HG02852 (cell line): Measurements from ENCODE around the gene TBC1D2.

Experiments
- ATAC-seq: cut with Tn5 transposase; IDR thresholded peaks from one replicate; pipeline ENCODE4 v1.9.1; 2021; ENCODE audit warnings: mild to moderate bottlenecking, moderate library complexity; ENCODE audit not compliant: unreplicated experiment

Gene TBC1D2

GRCh38 chr9:98172604-98173003 is 82.8 kb downstream of the TBC1D2 start:
- no peak for ATAC-seq

GRCh38 chr9:98171176-98171925 is 84.1 kb downstream of the TBC1D2 start:
- no peak for ATAC-seq

- peak; percentile 100 for ATAC-seq
Observed at GRCh38 chr9:98168941-98169488, 86.4 kb downstream of the TBC1D2 start.

GRCh38 chr9:98168153-98168780 is 87.2 kb downstream of the TBC1D2 start:
- no peak for ATAC-seq

- no peak for ATAC-seq
Observed at GRCh38 chr9:98164912-98165311, 90.5 kb downstream of the TBC1D2 start.

GRCh38 chr9:98162613-98163012 is 92.8 kb downstream of the TBC1D2 start:
- ATAC-seq = no peak

- no peak for ATAC-seq
Observed at GRCh38 chr9:98161851-98162250, 93.6 kb downstream of the TBC1D2 start.

GRCh38 chr9:98159790-98160189 is 95.7 kb downstream of the TBC1D2 start:
- ATAC-seq = no peak

GRCh38 chr9:98159301-98159700 is 96.1 kb downstream of the TBC1D2 start:
- ATAC-seq = no peak

GRCh38 chr9:98158071-98158831 is 97.2 kb downstream of the TBC1D2 start:
- no peak for ATAC-seq

- no peak for ATAC-seq
Observed at GRCh38 chr9:98157372-98157771, 98.1 kb downstream of the TBC1D2 start.

- no peak for ATAC-seq
Observed at GRCh38 chr9:98154678-98155077, 100.8 kb downstream of the TBC1D2 start.

- no peak for ATAC-seq
Observed at GRCh38 chr9:98152526-98152925, 102.9 kb downstream of the TBC1D2 start.

- no peak for ATAC-seq
Observed at GRCh38 chr9:98150721-98151120, 104.7 kb downstream of the TBC1D2 start.

GRCh38 chr9:98150164-98150563 is 105.3 kb downstream of the TBC1D2 start:
- ATAC-seq = no peak

GRCh38 chr9:98149422-98149821 is 106.0 kb downstream of the TBC1D2 start:
- no peak for ATAC-seq
